ENCODE results near the gene CMTM4.
A peak's percentile ranks its signal among the peaks of the same experiment; 100 is the strongest.

The CMTM4 gene

DNA sequence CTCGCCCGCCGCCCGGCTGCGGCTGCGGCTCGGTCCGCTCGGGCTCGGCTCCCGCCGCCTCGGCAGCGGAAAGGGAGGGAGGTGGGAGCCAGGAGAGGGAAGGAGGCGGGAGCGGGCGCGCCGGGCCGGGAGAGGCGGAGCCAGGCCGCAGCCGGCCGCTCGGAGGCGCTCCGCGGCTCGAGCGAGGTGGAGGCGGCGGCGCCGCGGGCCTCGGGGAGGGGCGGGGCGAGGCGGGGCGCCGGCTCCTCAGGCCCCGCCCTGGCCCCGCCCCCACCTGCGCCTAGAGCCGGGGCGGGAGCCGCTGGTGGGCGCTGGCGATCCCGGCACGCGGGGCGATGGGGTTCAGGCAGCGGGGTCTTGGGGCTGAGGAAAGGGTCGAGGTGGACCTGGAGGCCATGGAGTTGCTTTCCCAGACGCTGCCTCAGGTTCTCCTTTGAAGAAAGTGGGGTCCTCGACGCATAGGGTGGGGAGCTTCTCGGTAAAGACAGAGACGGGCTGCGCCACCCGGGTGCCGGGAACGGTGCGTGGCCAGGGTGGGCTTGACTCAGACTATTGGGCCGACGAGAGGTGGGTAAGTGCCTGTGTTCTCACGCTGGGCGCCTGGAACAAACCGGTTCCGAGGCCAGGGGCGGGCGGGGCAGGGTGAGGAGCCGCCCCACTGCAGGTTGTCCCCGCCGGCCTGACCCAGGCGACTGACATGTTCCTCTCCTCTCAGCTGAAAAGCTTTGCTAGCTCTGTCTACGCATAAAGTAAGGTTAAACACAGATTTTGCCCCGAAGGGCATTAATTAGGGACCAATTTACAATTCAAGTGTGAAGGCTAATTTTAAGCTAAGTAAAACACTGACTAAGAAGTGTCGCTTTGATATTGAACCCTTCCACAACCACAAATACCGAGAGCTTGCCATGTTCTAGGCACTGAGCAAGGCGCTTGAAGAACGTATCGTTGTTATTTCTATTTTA lies at the start of gene CMTM4:
Gene CMTM4, minus strand, starts transcription at position 75 of the 962 bp plus-strand sequence. CDS start 218 bp downstream, outside the sequence.
- TF ChIP-seq, protein P1, sequence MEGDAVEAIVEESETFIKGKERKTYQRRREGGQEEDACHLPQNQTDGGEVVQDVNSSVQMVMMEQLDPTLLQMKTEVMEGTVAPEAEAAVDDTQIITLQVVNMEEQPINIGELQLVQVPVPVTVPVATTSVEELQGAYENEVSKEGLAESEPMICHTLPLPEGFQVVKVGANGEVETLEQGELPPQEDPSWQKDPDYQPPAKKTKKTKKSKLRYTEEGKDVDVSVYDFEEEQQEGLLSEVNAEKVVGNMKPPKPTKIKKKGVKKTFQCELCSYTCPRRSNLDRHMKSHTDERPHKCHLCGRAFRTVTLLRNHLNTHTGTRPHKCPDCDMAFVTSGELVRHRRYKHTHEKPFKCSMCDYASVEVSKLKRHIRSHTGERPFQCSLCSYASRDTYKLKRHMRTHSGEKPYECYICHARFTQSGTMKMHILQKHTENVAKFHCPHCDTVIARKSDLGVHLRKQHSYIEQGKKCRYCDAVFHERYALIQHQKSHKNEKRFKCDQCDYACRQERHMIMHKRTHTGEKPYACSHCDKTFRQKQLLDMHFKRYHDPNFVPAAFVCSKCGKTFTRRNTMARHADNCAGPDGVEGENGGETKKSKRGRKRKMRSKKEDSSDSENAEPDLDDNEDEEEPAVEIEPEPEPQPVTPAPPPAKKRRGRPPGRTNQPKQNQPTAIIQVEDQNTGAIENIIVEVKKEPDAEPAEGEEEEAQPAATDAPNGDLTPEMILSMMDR (IDR thresholded peaks at IDR 0.05; ENCODE audit: low read depth, low read length, missing control alignments), result peak; percentile 12
- peak within 1 kb of the TSS; percentile 69 for H3K4me3 ChIP-seq (ENCODE audit: low read depth, low read length)
- DNase-seq (ENCODE audit: low read depth), result peak; percentile 62
- in situ Hi-C loops (cut with HindIII; ENCODE audit: low sequenced_read_pairs), result no loop called here

DNA sequence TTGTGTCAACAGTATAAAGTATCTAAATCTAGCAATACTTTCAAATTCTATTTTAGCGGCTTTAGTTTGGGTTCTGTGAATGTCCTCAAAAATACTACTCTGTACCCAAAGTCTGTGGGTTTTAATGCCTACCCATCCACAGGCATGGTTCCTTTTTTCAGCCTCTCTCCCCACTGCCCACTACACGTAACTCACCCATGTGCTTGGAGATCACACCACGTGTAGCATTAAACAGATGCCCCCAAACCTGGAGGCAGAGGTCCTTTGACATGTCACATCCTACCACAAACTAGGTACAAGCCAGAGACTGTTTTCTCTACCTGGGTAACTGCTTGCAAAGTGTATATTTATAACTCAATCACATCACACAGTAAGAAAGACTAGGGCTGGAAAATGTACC lies 49.5 kb upstream of the CMTM4 start:
- DNase-seq (ENCODE audit: low read depth), result no peak
- no peak overlapping the region for H3K4me3 ChIP-seq (ENCODE audit: low read depth, low read length)
- TF ChIP-seq, protein P1 (IDR thresholded peaks at IDR 0.05; ENCODE audit: low read depth, low read length, missing control alignments), result no peak
- in situ Hi-C loops (cut with HindIII; ENCODE audit: low sequenced_read_pairs), result no loop called here

DNA sequence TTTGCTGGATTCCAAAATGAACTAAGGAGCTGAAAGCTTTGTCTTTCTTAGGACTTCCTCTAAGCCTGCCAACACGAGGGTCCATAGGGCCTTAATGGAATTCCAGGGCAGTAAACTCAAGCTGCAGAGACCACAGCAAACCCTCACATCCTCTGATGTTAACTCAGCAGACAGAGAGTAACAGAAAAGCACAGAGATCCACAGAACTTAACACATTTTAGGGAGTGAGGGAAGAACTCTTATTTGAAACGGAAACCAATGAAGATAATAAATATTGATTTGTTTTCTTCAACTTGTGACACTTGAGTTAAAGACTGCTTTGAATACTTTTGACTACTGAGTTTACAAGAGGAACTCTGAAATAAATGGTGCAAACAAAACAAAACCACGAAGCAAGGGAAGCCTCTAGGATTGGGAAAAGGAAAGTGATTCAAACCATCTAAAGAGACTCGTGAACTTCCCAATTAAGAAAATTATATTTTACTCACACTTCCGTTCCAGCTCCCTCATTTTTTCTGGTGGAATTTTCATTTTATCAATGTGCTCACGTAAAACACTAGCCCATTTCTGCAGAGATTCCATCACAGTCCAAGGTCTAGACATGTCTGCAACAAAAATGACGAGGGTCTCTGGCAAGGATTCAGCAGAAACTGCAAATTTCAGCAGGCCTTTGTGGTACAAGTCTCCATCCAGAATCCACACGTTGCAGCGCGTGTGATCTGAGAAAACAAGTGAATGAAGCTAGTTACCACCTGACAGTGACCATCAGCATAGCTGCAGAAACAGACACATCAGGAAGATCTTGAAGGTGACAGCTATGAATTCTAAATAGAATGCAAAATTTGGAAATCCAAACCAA lies 45.6 kb upstream of the CMTM4 start:
- H3K4me3 ChIP-seq (ENCODE audit: low read depth, low read length), result no peak overlapping the region
- DNase-seq (ENCODE audit: low read depth), result peak; percentile 46
- TF ChIP-seq, protein P1 (IDR thresholded peaks at IDR 0.05; ENCODE audit: low read depth, low read length, missing control alignments), result no peak
- in situ Hi-C loops (cut with HindIII; ENCODE audit: low sequenced_read_pairs), result loop anchor here (5.0 kb wide), 1 partner anchor 80 kb away; no protein-coding TSS in a partner anchor

DNA sequence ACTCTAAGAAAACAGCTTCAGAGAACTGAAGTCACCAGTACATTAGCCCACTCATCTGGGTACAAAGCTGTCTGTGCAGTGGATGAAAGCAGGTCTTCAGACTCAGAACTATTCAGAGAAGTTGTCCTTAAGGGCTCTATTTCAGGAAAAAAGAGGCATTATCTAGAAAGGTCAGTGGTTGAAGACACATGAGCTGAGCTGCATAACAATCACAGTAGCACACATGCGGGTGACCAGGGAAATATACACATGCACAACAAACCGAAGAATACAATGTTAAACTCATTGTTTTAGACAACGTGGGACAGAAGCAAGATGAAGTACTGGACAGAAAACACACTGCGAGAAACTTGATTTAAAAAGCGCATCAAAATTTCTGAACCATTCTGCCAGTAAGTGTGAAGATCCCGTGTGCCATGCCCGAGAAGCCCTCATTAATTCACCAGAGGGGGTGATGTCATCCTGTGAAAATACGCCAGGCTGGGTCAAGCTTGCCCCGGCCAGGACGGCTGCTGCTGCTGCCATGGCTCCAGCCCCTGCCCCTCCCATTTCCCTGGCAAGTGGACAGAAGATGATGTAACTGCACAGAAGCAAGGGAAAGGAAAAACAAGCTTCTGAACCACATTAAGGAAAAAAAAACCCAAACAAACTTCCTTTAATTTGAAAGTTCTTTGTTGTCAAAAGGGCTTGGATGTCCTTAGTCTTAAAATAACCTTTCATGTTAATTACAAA lies 44.8 kb upstream of the CMTM4 start:
- TF ChIP-seq, protein P1 (IDR thresholded peaks at IDR 0.05; ENCODE audit: low read depth, low read length, missing control alignments), result no peak
- in situ Hi-C loops (cut with HindIII; ENCODE audit: low sequenced_read_pairs), result loop anchor here (5.0 kb wide), 1 partner anchor 79 kb away; no protein-coding TSS in a partner anchor
- H3K4me3 ChIP-seq (ENCODE audit: low read depth, low read length), result no peak overlapping the region
- peak; percentile 87 for DNase-seq (ENCODE audit: low read depth)

DNA sequence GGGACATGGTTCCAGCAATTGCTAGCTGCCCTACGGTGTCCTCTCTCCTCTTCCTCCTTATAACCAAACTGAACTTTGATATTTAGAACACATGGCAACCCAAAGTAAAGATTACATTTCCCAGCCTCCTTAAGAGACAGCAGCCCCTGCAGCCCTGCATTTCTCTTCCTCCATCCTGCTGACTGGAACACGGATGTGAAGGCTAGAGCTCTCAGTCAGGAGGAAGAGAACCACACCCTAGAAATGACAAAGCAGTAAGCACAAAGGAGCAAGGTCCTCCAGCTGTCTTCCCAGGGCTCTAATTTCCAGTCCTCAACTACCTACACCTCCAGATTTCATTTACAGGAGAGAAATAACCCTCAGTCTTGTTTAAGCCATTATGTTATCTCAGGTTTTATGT lies 44.0 kb upstream of the CMTM4 start:
- no peak overlapping the region for H3K4me3 ChIP-seq (ENCODE audit: low read depth, low read length)
- TF ChIP-seq, protein P1 (IDR thresholded peaks at IDR 0.05; ENCODE audit: low read depth, low read length, missing control alignments), result no peak
- DNase-seq (ENCODE audit: low read depth), result no peak
- in situ Hi-C loops (cut with HindIII; ENCODE audit: low sequenced_read_pairs), result loop anchor here (5.0 kb wide), 1 partner anchor 78 kb away; no protein-coding TSS in a partner anchor

All from astrocyte of the cerebellum (primary cell).